ENCODE results near the gene DDX23. TPM values are rescaled to one million over a fixed set of nuclear protein-coding genes. Genes with fewer than 3 reads are reported as not detected.

Gene DDX23
- polyA plus RNA-seq, 1 donor from 2014 or later: 96.5 TPM

GRCh38 chr12:48793696-48794095 is 58.3 kb downstream of the DDX23 start:
- Histone ChIP-seq H4K20me1 (ENCODE audit: insufficient read depth) (no peaks in the 10 kb centered on the region), H3K27ac (ENCODE audit: low read length) (no peak overlapping the region), H3K9ac (ENCODE audit: low read length) (no peak overlapping the region), H3K79me2 (replicated peaks; ENCODE audit: insufficient read depth, low read length) (no peaks in the 10 kb centered on the region), H3F3A (ENCODE audit: insufficient read depth, low read length, poor library complexity, severe bottlenecking) (no peaks in the 10 kb centered on the region), H3K4me2 (ENCODE audit: low read length) (no peak overlapping the region), H2AFZ (ENCODE audit: low read depth, low read length) (no peak overlapping the region), H3K27me3 (ENCODE audit: insufficient read depth, low read depth, low read length) (no peaks in the 10 kb centered on the region), H3K9me3 (ENCODE audit: low read length) (no peaks in the 10 kb centered on the region), H3K36me3 (ENCODE audit: insufficient read depth, low read length) (no peaks in the 10 kb centered on the region), H3K4me3 (ENCODE audit: low read length) (no peak overlapping the region), H3K9me2 (ENCODE audit: insufficient read depth, low read length) (no peaks in the 10 kb centered on the region)
- no peak for TF ChIP-seq TAF1 (IDR thresholded peaks at IDR 0.05; ENCODE audit: low read depth)
- no peak for TF ChIP-seq SMC3 (conservative IDR thresholded peaks at IDR 0.05; ENCODE audit: poor library complexity)
- TF ChIP-seq, protein P1, sequence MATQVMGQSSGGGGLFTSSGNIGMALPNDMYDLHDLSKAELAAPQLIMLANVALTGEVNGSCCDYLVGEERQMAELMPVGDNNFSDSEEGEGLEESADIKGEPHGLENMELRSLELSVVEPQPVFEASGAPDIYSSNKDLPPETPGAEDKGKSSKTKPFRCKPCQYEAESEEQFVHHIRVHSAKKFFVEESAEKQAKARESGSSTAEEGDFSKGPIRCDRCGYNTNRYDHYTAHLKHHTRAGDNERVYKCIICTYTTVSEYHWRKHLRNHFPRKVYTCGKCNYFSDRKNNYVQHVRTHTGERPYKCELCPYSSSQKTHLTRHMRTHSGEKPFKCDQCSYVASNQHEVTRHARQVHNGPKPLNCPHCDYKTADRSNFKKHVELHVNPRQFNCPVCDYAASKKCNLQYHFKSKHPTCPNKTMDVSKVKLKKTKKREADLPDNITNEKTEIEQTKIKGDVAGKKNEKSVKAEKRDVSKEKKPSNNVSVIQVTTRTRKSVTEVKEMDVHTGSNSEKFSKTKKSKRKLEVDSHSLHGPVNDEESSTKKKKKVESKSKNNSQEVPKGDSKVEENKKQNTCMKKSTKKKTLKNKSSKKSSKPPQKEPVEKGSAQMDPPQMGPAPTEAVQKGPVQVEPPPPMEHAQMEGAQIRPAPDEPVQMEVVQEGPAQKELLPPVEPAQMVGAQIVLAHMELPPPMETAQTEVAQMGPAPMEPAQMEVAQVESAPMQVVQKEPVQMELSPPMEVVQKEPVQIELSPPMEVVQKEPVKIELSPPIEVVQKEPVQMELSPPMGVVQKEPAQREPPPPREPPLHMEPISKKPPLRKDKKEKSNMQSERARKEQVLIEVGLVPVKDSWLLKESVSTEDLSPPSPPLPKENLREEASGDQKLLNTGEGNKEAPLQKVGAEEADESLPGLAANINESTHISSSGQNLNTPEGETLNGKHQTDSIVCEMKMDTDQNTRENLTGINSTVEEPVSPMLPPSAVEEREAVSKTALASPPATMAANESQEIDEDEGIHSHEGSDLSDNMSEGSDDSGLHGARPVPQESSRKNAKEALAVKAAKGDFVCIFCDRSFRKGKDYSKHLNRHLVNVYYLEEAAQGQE (IDR thresholded peaks at IDR 0.05; ENCODE audit: borderline replicate concordance): no peak
- no peak for TF ChIP-seq EZH2 (IDR thresholded peaks at IDR 0.05; ENCODE audit: borderline replicate concordance, insufficient read depth, low read length, poor library complexity, severe bottlenecking)
- no peak for TF ChIP-seq MXI1 (conservative IDR thresholded peaks at IDR 0.05; ENCODE audit: poor library complexity, severe bottlenecking)
- no peak for TF ChIP-seq CTCF (IDR thresholded peaks at IDR 0.05; ENCODE audit: poor library complexity, severe bottlenecking)
- no peak for TF ChIP-seq RAD21 (conservative IDR thresholded peaks at IDR 0.05)

- TF ChIP-seq CTCF (IDR thresholded peaks at IDR 0.05; ENCODE audit: poor library complexity, severe bottlenecking): no peak
- no peaks in the 10 kb centered on the region for H3K9me2 ChIP-seq (ENCODE audit: insufficient read depth, low read length)
- peaks cover 31% of the 10 kb centered on the region for H3K79me2 ChIP-seq (replicated peaks; ENCODE audit: insufficient read depth, low read length)
- no peaks in the 10 kb centered on the region for H4K20me1 ChIP-seq (ENCODE audit: insufficient read depth)
- H3K4me3 ChIP-seq (ENCODE audit: low read length): peak overlapping the region; percentile 92
- no peaks in the 10 kb centered on the region for H3F3A ChIP-seq (ENCODE audit: insufficient read depth, low read length, poor library complexity, severe bottlenecking)
- H3K36me3 ChIP-seq (ENCODE audit: insufficient read depth, low read length): no peaks in the 10 kb centered on the region
- no peaks in the 10 kb centered on the region for H3K9me3 ChIP-seq (ENCODE audit: low read length)
- H3K9ac ChIP-seq (ENCODE audit: low read length): peak overlapping the region; percentile 82
- H2AFZ ChIP-seq (ENCODE audit: low read depth, low read length): peak overlapping the region; percentile 60
- no peaks in the 10 kb centered on the region for H3K27me3 ChIP-seq (ENCODE audit: insufficient read depth, low read depth, low read length)
- H3K27ac ChIP-seq (ENCODE audit: low read length): no peak overlapping the region
- H3K4me2 ChIP-seq (ENCODE audit: low read length): peak overlapping the region; percentile 44
These were observed 62.1 kb downstream of the DDX23 start for GRCh38 chr12:48789858-48790326.
